Liver (tissue), 9 donors: Measurements from ENCODE around the gene SLC16A7. TPM values are rescaled to one million over a fixed set of nuclear protein-coding genes. Genes with fewer than 3 reads are reported as not detected.
"Not testable (repeated sequence)": the region's sequence is repeated elsewhere in the genome, so short reads cannot be mapped to it uniquely, and the experiment has no call there.

ENCODE experiments used
- DNase-seq: peaks from one replicate; pipeline ENCODE4 v3.0.0-alpha.2; 2017; ENCODE audit warnings: low spot score
- H3K27ac ChIP-seq, 2 donors: one replicate each; pipeline ENCODE4 v1.7.0; 2013; ENCODE audit warnings: inconsistent platforms in 2 of 2, low read length in 2 of 2, control low read depth in 1 of 2, low read depth in 1 of 2, mild to moderate bottlenecking in 1 of 2
- H3K27me3 ChIP-seq, 4 donors: one replicate each; pipeline versions ENCODE4 v1.6.1 to v1.7.0; 2013; ENCODE audit warnings: low read length in 3 of 4, inconsistent platforms in 1 of 4, mild to moderate bottlenecking in 1 of 4, moderate library complexity in 1 of 4; ENCODE audit not compliant: control insufficient read depth in 4 of 4, insufficient read depth in 4 of 4
- H3K36me3 ChIP-seq, 4 donors: one replicate each; pipeline versions ENCODE4 v1.6.1 to v1.7.0; 2013; ENCODE audit warnings: low read length in 3 of 4, mild to moderate bottlenecking in 3 of 4, low read depth in 1 of 4, moderate library complexity in 1 of 4; ENCODE audit not compliant: control insufficient read depth in 4 of 4, insufficient read depth in 3 of 4
- H3K4me1 ChIP-seq, 4 donors: one replicate each; pipeline versions ENCODE4 v1.6.1 to v1.7.0; 2013; ENCODE audit warnings: low read length in 3 of 4, mild to moderate bottlenecking in 3 of 4, moderate library complexity in 1 of 4; ENCODE audit not compliant: control insufficient read depth in 4 of 4, insufficient read depth in 4 of 4
- H3K4me3 ChIP-seq, 3 donors: one replicate each; pipeline versions ENCODE4 v1.6.1 to v1.7.0; 2013; ENCODE audit warnings: low read length in 3 of 3, control low read depth in 1 of 3, low read depth in 1 of 3, mild to moderate bottlenecking in 1 of 3
- H3K9ac ChIP-seq, 2 donors: one replicate each; pipeline ENCODE4 v1.7.0; 2013; ENCODE audit warnings: low read length in 2 of 2, mild to moderate bottlenecking in 2 of 2, moderate library complexity in 2 of 2, control low read depth in 1 of 2, low read depth in 1 of 2
- H3K9me3 ChIP-seq, 4 donors: one replicate each; pipeline versions ENCODE4 v1.6.1 to v1.7.0; 2013; ENCODE audit warnings: low read length in 3 of 4; ENCODE audit not compliant: control insufficient read depth in 4 of 4
- EGR1 ChIP-seq, 2 donors: IDR thresholded peaks; 2 replicates each; pipeline ENCODE4 v1.6.1; 2016 to 2018; ENCODE audit warnings: antibody characterized with exemption in 2 of 2, low read depth in 2 of 2
- FOXA1 ChIP-seq: IDR thresholded peaks from 2 replicates; pipeline ENCODE4 v1.6.1; 2016; ENCODE audit warnings: antibody characterized with exemption
- FOXA2 ChIP-seq: IDR thresholded peaks from 2 replicates; pipeline ENCODE4 v1.6.1; 2016; ENCODE audit warnings: antibody characterized with exemption
- HNF4A ChIP-seq, 2 donors: conservative IDR thresholded peaks; 2 replicates each; pipeline ENCODE4 v1.6.1; 2016; ENCODE audit warnings: antibody characterized with exemption in 2 of 2, mild to moderate bottlenecking in 2 of 2
- HNF4G ChIP-seq: IDR thresholded peaks from 2 replicates; pipeline ENCODE4 v1.6.1; 2016; ENCODE audit warnings: antibody characterized with exemption
- JUND ChIP-seq, 2 donors: IDR thresholded peaks; 2 replicates each; pipeline ENCODE4 v1.6.1; 2016; ENCODE audit warnings: antibody characterized with exemption in 2 of 2
- NR2F2 ChIP-seq: IDR thresholded peaks from 2 replicates; pipeline ENCODE4 v1.6.1; 2016; ENCODE audit warnings: antibody characterized with exemption
- RXRA ChIP-seq, 2 donors: IDR thresholded peaks; 2 replicates each; pipeline ENCODE4 v1.6.1; 2017 to 2018; ENCODE audit warnings: antibody characterized with exemption in 2 of 2, mild to moderate bottlenecking in 1 of 2
- SP1 ChIP-seq: IDR thresholded peaks from 2 replicates; pipeline ENCODE4 v1.6.1; 2018; ENCODE audit warnings: antibody characterized with exemption, mild to moderate bottlenecking
- TAF1 ChIP-seq: conservative IDR thresholded peaks from 2 replicates; pipeline ENCODE4 v1.6.1; 2016; ENCODE audit warnings: antibody characterized with exemption, mild to moderate bottlenecking
- YY1 ChIP-seq: IDR thresholded peaks from 2 replicates; pipeline ENCODE4 v1.6.1; 2016; ENCODE audit warnings: antibody characterized with exemption, mild to moderate bottlenecking
- WGBS: extraction: QIAGEN DNeasy Blood & Tissue Kit; methylation state at CpG from one replicate; pipeline ENCODE4 v1.1.7; 2013; 5-methylcytosine and 5-hydroxymethylcytosine counted together
- polyA plus RNA-seq, 2 donors: library from polyadenylated mRNA; stranded (reverse) in 1 of 2; unstranded in 1 of 2; fragments of 200-250 nt in 1 of 2; fragments of >200 nt in 1 of 2; fragmentation: Nextera tagmentation in 1 of 2; extraction: Ambion mirVana in 1 of 2; gene quantifications; one replicate each; pipeline versions ENCODE4 v1.2.1 to v1.2.3, GENCODE V29; 2013 to 2015
- total RNA-seq, 2 donors: library from RNA; depleted of rRNA; stranded (reverse); fragments of >200 nt; gene quantifications; one replicate each; pipeline ENCODE4 v1.2.3, GENCODE V29; 2014
- TF ChIP-seq, protein P1 (sequence below): IDR thresholded peaks from 2 replicates; pipeline ENCODE4 v1.6.1; 2016; ENCODE audit warnings: antibody characterized with exemption, mild to moderate bottlenecking
- TF ChIP-seq, protein P2 (sequence below): IDR thresholded peaks from 2 replicates; pipeline ENCODE4 v1.6.1; 2016; ENCODE audit warnings: antibody characterized with exemption
- TF ChIP-seq, protein P3 (sequence below): IDR thresholded peaks from 2 replicates; pipeline ENCODE4 v1.6.1; 2016; ENCODE audit warnings: antibody characterized with exemption
- TF ChIP-seq, protein P4 (sequence below): IDR thresholded peaks from 2 replicates; pipeline ENCODE4 v1.6.1; 2016; ENCODE audit warnings: antibody characterized with exemption
- TF ChIP-seq, protein P5 (sequence below): fragments of 150-350 bp; IDR thresholded peaks from 2 replicates; pipeline ENCODE4 v1.5.1; 2017; ENCODE audit warnings: improper control_type of control experiment, low read depth, low read length; ENCODE audit not compliant: missing input control
- donor health status: healthy.
- donor health status: healthy.
- donor health status: healthy.
- donor health status: healthy.
- donor health status: healthy.

The SLC16A7 gene
- total and polyA plus RNA-seq, 4 donors = 3.0 to 24.0 (median 12.1) TPM

GRCh38 chr12:59742841-59743240, 147.0 kb downstream of the SLC16A7 start:
- H3K4me3 ChIP-seq = no peak overlapping the region
- no peaks in the 10 kb centered on the region for H3K27me3 ChIP-seq
- H3K4me1 ChIP-seq = no peaks in the 10 kb centered on the region
- DNase-seq = no peak
- 96% methylated on average over 1 of the region's 1 CpG for WGBS
- no peak overlapping the region for H3K27ac ChIP-seq
- H3K9ac ChIP-seq = no peak overlapping the region
- H3K36me3 ChIP-seq = no peaks in the 10 kb centered on the region
- H3K9me3 ChIP-seq = no peaks in the 10 kb centered on the region
- no peak for TF ChIP-seq SP1

- no peak for DNase-seq
- no peak overlapping the region for H3K9ac ChIP-seq
- WGBS = 96% methylated on average over 8 of the region's 8 CpGs
- H3K4me3 ChIP-seq = no peak overlapping the region
- no peaks in the 10 kb centered on the region for H3K36me3 ChIP-seq
- H3K4me1 ChIP-seq = no peaks in the 10 kb centered on the region
- H3K9me3 ChIP-seq = no peaks in the 10 kb centered on the region
- H3K27ac ChIP-seq = no peak overlapping the region
- H3K27me3 ChIP-seq = no peaks in the 10 kb centered on the region
- TF ChIP-seq HNF4G (no peak), EGR1 (IDR thresholded peaks at IDR 0.05; ENCODE audit: low read depth in 2 of 2) (no peak), YY1 (no peak), RXRA (IDR thresholded peaks at IDR 0.05) (no peak), FOXA1 (no peak), JUND (IDR thresholded peaks at IDR 0.05) (no peak), TAF1 (no peak), FOXA2 (no peak)
- TF ChIP-seq, protein P1, sequence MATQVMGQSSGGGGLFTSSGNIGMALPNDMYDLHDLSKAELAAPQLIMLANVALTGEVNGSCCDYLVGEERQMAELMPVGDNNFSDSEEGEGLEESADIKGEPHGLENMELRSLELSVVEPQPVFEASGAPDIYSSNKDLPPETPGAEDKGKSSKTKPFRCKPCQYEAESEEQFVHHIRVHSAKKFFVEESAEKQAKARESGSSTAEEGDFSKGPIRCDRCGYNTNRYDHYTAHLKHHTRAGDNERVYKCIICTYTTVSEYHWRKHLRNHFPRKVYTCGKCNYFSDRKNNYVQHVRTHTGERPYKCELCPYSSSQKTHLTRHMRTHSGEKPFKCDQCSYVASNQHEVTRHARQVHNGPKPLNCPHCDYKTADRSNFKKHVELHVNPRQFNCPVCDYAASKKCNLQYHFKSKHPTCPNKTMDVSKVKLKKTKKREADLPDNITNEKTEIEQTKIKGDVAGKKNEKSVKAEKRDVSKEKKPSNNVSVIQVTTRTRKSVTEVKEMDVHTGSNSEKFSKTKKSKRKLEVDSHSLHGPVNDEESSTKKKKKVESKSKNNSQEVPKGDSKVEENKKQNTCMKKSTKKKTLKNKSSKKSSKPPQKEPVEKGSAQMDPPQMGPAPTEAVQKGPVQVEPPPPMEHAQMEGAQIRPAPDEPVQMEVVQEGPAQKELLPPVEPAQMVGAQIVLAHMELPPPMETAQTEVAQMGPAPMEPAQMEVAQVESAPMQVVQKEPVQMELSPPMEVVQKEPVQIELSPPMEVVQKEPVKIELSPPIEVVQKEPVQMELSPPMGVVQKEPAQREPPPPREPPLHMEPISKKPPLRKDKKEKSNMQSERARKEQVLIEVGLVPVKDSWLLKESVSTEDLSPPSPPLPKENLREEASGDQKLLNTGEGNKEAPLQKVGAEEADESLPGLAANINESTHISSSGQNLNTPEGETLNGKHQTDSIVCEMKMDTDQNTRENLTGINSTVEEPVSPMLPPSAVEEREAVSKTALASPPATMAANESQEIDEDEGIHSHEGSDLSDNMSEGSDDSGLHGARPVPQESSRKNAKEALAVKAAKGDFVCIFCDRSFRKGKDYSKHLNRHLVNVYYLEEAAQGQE = no peak
- TF ChIP-seq, protein P2, sequence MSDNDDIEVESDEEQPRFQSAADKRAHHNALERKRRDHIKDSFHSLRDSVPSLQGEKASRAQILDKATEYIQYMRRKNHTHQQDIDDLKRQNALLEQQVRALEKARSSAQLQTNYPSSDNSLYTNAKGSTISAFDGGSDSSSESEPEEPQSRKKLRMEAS = no peak
- TF ChIP-seq, protein P3, sequence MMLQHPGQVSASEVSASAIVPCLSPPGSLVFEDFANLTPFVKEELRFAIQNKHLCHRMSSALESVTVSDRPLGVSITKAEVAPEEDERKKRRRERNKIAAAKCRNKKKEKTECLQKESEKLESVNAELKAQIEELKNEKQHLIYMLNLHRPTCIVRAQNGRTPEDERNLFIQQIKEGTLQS = no peak
Observed at GRCh38 chr12:59744564-59744963, 148.7 kb downstream of the SLC16A7 start.

DNA sequence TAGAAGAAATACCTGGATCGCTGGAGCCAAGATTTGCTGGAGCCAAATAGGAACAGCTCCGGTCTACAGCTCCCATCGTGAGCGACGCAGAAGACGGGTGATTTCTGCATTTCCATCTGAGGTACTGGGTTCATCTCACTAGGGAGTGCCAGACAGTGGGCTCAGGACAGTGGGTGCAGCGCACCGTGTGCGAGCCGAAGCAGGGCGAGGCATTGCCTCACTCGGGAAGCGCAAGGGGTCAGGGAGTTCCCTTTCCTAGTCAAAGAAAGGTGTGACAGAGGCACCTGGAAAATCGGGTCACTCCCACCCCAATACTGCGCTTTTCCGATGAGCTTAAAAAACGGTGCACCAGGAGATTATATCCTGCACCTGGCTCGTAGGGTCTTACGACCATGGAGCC, 155.3 kb downstream of the SLC16A7 start:
- H3K27ac ChIP-seq, DNase-seq, H3K4me1 ChIP-seq, H3K27me3 ChIP-seq, H3K9ac ChIP-seq, H3K9me3 ChIP-seq, H3K4me3 ChIP-seq, H3K36me3 ChIP-seq: not testable (repeated sequence)
- 97% methylated on average over 19 of the region's 19 CpGs for WGBS

GRCh38 chr12:59761542-59761941, 165.7 kb downstream of the SLC16A7 start:
- no peaks in the 10 kb centered on the region for H3K9me3 ChIP-seq
- no peak overlapping the region for H3K9ac ChIP-seq
- DNase-seq = no peak
- H3K27ac ChIP-seq = no peak overlapping the region
- no peak overlapping the region for H3K4me3 ChIP-seq
- no peaks in the 10 kb centered on the region for H3K4me1 ChIP-seq
- no peaks in the 10 kb centered on the region for H3K36me3 ChIP-seq
- no peaks in the 10 kb centered on the region for H3K27me3 ChIP-seq
- TF ChIP-seq HNF4A (conservative IDR thresholded peaks at IDR 0.05) = no peak
- TF ChIP-seq, protein P4, sequence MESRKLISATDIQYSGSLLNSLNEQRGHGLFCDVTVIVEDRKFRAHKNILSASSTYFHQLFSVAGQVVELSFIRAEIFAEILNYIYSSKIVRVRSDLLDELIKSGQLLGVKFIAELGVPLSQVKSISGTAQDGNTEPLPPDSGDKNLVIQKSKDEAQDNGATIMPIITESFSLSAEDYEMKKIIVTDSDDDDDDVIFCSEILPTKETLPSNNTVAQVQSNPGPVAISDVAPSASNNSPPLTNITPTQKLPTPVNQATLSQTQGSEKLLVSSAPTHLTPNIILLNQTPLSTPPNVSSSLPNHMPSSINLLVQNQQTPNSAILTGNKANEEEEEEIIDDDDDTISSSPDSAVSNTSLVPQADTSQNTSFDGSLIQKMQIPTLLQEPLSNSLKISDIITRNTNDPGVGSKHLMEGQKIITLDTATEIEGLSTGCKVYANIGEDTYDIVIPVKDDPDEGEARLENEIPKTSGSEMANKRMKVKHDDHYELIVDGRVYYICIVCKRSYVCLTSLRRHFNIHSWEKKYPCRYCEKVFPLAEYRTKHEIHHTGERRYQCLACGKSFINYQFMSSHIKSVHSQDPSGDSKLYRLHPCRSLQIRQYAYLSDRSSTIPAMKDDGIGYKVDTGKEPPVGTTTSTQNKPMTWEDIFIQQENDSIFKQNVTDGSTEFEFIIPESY = no peak
- TF ChIP-seq, protein P2 = no peak
- TF ChIP-seq NR2F2 = no peak
- TF ChIP-seq, protein P5, sequence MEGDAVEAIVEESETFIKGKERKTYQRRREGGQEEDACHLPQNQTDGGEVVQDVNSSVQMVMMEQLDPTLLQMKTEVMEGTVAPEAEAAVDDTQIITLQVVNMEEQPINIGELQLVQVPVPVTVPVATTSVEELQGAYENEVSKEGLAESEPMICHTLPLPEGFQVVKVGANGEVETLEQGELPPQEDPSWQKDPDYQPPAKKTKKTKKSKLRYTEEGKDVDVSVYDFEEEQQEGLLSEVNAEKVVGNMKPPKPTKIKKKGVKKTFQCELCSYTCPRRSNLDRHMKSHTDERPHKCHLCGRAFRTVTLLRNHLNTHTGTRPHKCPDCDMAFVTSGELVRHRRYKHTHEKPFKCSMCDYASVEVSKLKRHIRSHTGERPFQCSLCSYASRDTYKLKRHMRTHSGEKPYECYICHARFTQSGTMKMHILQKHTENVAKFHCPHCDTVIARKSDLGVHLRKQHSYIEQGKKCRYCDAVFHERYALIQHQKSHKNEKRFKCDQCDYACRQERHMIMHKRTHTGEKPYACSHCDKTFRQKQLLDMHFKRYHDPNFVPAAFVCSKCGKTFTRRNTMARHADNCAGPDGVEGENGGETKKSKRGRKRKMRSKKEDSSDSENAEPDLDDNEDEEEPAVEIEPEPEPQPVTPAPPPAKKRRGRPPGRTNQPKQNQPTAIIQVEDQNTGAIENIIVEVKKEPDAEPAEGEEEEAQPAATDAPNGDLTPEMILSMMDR = no peak
- TF ChIP-seq JUND (IDR thresholded peaks at IDR 0.05) = no peak
- TF ChIP-seq YY1 = no peak
- TF ChIP-seq, protein P3 = no peak
- TF ChIP-seq FOXA2 = no peak
- TF ChIP-seq HNF4G = no peak
